HFFc6 (cell line): Measurements from ENCODE around the gene TMEM150A. TPM values are rescaled to one million over a fixed set of nuclear protein-coding genes. Genes with fewer than 3 reads are reported as not detected.
"Not testable (repeated sequence)": the region's sequence is repeated elsewhere in the genome, so short reads cannot be mapped to it uniquely, and the experiment has no call there.

Experiments
- DNase-seq: peaks from one replicate; pipeline ENCODE4 v3.0.0-alpha.2; 2018
- H3K27ac Mint-ChIP-seq: 2 replicates; pipeline ENCODE4 v1.8.0; 2020; ENCODE audit warnings: mild to moderate bottlenecking, mixed read lengths
- H3K27me3 Mint-ChIP-seq: 2 replicates; pipeline ENCODE4 v1.8.0; 2021; ENCODE audit warnings: mild to moderate bottlenecking, moderate library complexity, mixed read lengths; ENCODE audit not compliant: insufficient read depth
- H3K36me3 Mint-ChIP-seq: 2 replicates; pipeline ENCODE4 v1.8.0; 2021; ENCODE audit warnings: low read depth, mixed read lengths
- H3K4me1 Mint-ChIP-seq: 2 replicates; pipeline ENCODE4 v1.8.0; 2020; ENCODE audit warnings: low read depth, mixed read lengths
- H3K4me3 Mint-ChIP-seq: 2 replicates; pipeline ENCODE4 v1.8.0; 2020; ENCODE audit warnings: mild to moderate bottlenecking, moderate library complexity, mixed read lengths
- H3K9me3 Mint-ChIP-seq: 2 replicates; pipeline ENCODE4 v1.8.0; 2020; ENCODE audit warnings: mild to moderate bottlenecking, mixed read lengths
- total RNA-seq, 6 experiments: library from RNA; stranded (reverse); fragmentation: NEBNext Ultra II Directional; extraction: Animal tissue kit (Norgen Biotek cat#: 25700); gene quantifications; 2 replicates in 1 of 6; 3 replicates in 5 of 6; pipeline ENCODE4 v1.2.3, GENCODE V29; 2021
- TF ChIP-seq, protein P1 (sequence below): fragments of 200-600 bp; sonication (generic); IDR thresholded peaks from 2 replicates; pipeline ENCODE4 v1.5.0; 2021; ENCODE audit warnings: antibody characterized with exemption, mild to moderate bottlenecking

TMEM150A gene
- total RNA-seq, 6 experiments from 2014 or later = 10.3 to 20.4 (median 12.7) TPM

GRCh38 chr2:85561280-85562212 lies 41.0 kb downstream of the TMEM150A start, which contains the start of gene GGCX:
GGCX (minus strand) TSS chr2:85561493; CDS start chr2:85561428, 65 bp downstream.
- no peaks in the 10 kb centered on the region; the same call in 1 of the 2 replicates for H3K36me3 Mint-ChIP-seq
- TF ChIP-seq, protein P1, sequence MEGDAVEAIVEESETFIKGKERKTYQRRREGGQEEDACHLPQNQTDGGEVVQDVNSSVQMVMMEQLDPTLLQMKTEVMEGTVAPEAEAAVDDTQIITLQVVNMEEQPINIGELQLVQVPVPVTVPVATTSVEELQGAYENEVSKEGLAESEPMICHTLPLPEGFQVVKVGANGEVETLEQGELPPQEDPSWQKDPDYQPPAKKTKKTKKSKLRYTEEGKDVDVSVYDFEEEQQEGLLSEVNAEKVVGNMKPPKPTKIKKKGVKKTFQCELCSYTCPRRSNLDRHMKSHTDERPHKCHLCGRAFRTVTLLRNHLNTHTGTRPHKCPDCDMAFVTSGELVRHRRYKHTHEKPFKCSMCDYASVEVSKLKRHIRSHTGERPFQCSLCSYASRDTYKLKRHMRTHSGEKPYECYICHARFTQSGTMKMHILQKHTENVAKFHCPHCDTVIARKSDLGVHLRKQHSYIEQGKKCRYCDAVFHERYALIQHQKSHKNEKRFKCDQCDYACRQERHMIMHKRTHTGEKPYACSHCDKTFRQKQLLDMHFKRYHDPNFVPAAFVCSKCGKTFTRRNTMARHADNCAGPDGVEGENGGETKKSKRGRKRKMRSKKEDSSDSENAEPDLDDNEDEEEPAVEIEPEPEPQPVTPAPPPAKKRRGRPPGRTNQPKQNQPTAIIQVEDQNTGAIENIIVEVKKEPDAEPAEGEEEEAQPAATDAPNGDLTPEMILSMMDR = peak; percentile 68
- peak; percentile 93 for DNase-seq
- peaks cover 5% of the 10 kb centered on the region for H3K27me3 Mint-ChIP-seq
- H3K9me3 Mint-ChIP-seq = no peaks in the 10 kb centered on the region
- H3K4me1 Mint-ChIP-seq = peaks cover 29% of the 10 kb centered on the region
- H3K4me3 Mint-ChIP-seq = peak within 1 kb of the TSS; percentile 98
- peak within 1 kb of the TSS; percentile 88 for H3K27ac Mint-ChIP-seq

DNA sequence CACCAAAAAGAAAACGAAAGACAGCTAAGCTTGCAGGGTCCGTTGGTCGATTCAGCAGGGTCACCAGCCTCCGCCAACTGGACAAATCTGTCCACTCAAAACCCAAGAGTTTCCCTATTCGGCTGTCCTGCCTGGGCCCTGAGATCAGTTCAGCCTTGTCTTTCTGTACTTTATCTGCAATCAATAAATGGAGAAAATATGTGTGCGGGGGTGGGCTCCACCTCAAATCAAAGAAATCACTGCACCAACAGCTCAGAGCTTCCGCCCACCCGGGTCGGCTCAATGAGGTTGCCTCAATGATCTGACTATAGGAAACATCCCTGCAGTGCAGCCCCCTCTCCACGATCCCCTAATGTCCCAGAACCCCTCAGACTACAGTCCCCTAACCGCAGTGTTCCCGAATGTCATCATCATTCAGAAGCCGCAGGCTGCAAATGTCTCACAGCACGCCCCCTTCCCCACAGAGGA lies 41.7 kb downstream of the TMEM150A start:
- Mint-ChIP-seq H3K27ac (peak overlapping the region; percentile 88), H3K4me3 (peak overlapping the region; percentile 98), H3K4me1 (peaks cover 29% of the 10 kb centered on the region), H3K36me3 (no peaks in the 10 kb centered on the region; the same call in none of the 2 replicates), H3K27me3 (peaks cover 5% of the 10 kb centered on the region), H3K9me3 (no peaks in the 10 kb centered on the region)
- TF ChIP-seq, protein P1 = no peak
- DNase-seq = no peak

GRCh38 chr2:85560403-85560726 lies 42.1 kb downstream of the TMEM150A start:
- H3K36me3 Mint-ChIP-seq = not testable (repeated sequence)

DNA sequence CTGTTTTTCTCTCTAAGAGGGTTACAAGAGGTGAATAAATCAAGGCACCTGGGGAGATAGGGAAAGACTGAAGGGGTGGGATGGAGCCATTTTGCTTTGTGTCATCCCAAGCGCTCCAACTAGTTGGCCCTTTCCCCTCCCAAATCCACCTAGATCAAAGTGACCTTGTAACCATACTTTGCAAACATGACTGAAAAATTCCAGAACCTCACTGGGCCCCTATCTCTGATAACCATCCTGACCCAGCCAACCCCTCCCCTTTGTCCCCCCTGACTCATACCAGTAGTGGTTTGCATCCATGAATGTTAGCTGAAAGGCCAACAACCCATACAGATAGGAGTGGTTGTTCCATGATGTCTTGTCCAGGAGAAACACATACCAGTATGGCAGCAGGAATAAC lies 44.3 kb downstream of the TMEM150A start:
- TF ChIP-seq, protein P1 = no peak
- no peak overlapping the region for H3K4me3 Mint-ChIP-seq
- no peak overlapping the region for H3K27ac Mint-ChIP-seq
- peaks cover 2% of the 10 kb centered on the region; the same call in 1 of the 2 replicates for H3K27me3 Mint-ChIP-seq
- no peaks in the 10 kb centered on the region for H3K9me3 Mint-ChIP-seq
- DNase-seq = no peak
- H3K36me3 Mint-ChIP-seq = peaks cover 5% of the 10 kb centered on the region
- peaks cover 29% of the 10 kb centered on the region for H3K4me1 Mint-ChIP-seq

More at GRCh38 chr2:85560403-85560726, 42.1 kb downstream of the TMEM150A start:
- H3K4me1 Mint-ChIP-seq = peaks cover 29% of the 10 kb centered on the region
- peak overlapping the region; percentile 98 for H3K4me3 Mint-ChIP-seq
- H3K27me3 Mint-ChIP-seq, DNase-seq, H3K9me3 Mint-ChIP-seq: not testable (repeated sequence)
- H3K27ac Mint-ChIP-seq = peak overlapping the region; percentile 88

GRCh38 chr2:85557130-85557529 lies 45.4 kb downstream of the TMEM150A start:
- no peak for DNase-seq
- H3K4me1 Mint-ChIP-seq = peaks cover 29% of the 10 kb centered on the region
- no peaks in the 10 kb centered on the region for H3K9me3 Mint-ChIP-seq
- H3K27me3 Mint-ChIP-seq = peaks cover 2% of the 10 kb centered on the region; the same call in 1 of the 2 replicates
- TF ChIP-seq, protein P1 = no peak
- no peak overlapping the region for H3K4me3 Mint-ChIP-seq
- H3K36me3 Mint-ChIP-seq = peaks cover 5% of the 10 kb centered on the region
- H3K27ac Mint-ChIP-seq = no peak overlapping the region

DNA sequence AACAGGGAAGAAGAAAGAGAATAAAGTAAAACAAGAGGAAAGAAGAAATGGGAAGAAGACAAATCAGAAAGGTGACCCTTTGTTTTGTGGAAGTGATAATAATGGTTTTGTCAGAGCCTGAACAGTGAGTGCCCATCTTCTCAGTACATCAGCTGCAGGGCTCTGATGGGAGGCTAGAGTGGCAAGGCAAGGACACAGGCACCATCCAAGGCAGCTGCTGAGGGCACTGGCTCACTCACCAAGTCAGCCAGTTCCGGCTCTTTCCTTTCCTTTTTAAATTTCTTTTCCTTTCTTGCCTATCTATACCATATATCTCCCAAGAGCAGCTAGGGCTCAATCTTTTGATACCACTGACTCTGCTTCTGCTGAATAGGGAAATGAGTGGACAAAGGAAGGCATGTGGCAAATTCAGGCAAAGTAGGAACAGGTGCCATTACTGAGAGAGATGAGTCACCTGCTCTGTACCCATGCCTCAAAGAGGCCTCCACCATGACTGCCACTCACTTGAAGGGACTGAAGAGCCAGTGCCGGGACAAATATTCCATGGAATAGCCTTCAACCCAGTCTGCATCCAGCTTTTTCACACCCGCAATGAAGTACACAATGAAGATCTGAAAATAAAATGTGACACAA lies 47.4 kb downstream of the TMEM150A start:
- DNase-seq = no peak
- TF ChIP-seq, protein P1 = no peak
- Mint-ChIP-seq H3K9me3 (no peaks in the 10 kb centered on the region), H3K4me1 (peaks cover 33% of the 10 kb centered on the region), H3K36me3 (peaks cover 16% of the 10 kb centered on the region), H3K27me3 (no peaks in the 10 kb centered on the region), H3K27ac (no peak overlapping the region), H3K4me3 (no peak overlapping the region)
